Trophoblast cell (in vitro differentiated cells and primary cell): ENCODE data around the gene UQCRC2.
A peak's percentile ranks its signal among the peaks of the same experiment; 100 is the strongest.

ENCODE experiments used
- DNase-seq, 2 donors: peaks; one replicate each; pipeline ENCODE4 v3.0.0-alpha.2; 2016
- H2AFZ ChIP-seq: 2 replicates; pipeline ENCODE4 v1.6.1; 2013; ENCODE audit warnings: low read length, moderate library complexity, mild to moderate bottlenecking; ENCODE audit not compliant: insufficient read depth, poor library complexity
- H2AK5ac ChIP-seq: 2 replicates; pipeline ENCODE4 v1.6.1; 2013; ENCODE audit warnings: mild to moderate bottlenecking, low read length
- H2BK120ac ChIP-seq: 2 replicates; pipeline ENCODE4 v1.6.1; 2013; ENCODE audit warnings: low read length, mild to moderate bottlenecking, moderate library complexity; ENCODE audit not compliant: insufficient read depth, poor library complexity
- H2BK12ac ChIP-seq: 2 replicates; pipeline ENCODE4 v1.6.1; 2013; ENCODE audit warnings: mild to moderate bottlenecking, low read length, moderate library complexity
- H2BK5ac ChIP-seq: 2 replicates; pipeline ENCODE4 v1.6.1; 2013; ENCODE audit warnings: low read length, low read depth, moderate library complexity, mild to moderate bottlenecking; ENCODE audit not compliant: poor library complexity
- H3K14ac ChIP-seq: 2 replicates; pipeline ENCODE4 v1.6.1; 2013; ENCODE audit warnings: mild to moderate bottlenecking, low read length
- H3K18ac ChIP-seq: 2 replicates; pipeline ENCODE4 v1.6.1; 2013; ENCODE audit warnings: mild to moderate bottlenecking, low read length
- H3K23ac ChIP-seq: 2 replicates; pipeline ENCODE4 v1.6.1; 2013; ENCODE audit warnings: low read length
- H3K27ac ChIP-seq: 2 replicates; pipeline ENCODE4 v1.5.1; 2013; ENCODE audit warnings: low read depth, mild to moderate bottlenecking, inconsistent platforms, low read length, moderate library complexity
- H3K27me3 ChIP-seq: 2 replicates; pipeline ENCODE4 v1.6.1; 2013; ENCODE audit warnings: inconsistent platforms, mild to moderate bottlenecking, low read length, moderate library complexity; ENCODE audit not compliant: insufficient read depth
- H3K36me3 ChIP-seq, 2 experiments: 1 replicate in 1 of 2; 2 replicates in 1 of 2; pipeline ENCODE4 v1.6.1; 2013; ENCODE audit warnings: low read length in 2 of 2, mild to moderate bottlenecking in 2 of 2, moderate library complexity in 1 of 2; ENCODE audit not compliant: insufficient read depth in 2 of 2, control insufficient read depth in 1 of 2
- H3K4ac ChIP-seq: 2 replicates; pipeline ENCODE4 v1.6.1; 2013; ENCODE audit warnings: low read depth, mild to moderate bottlenecking, low read length, moderate library complexity
- H3K4me1 ChIP-seq, 2 experiments: 1 replicate in 1 of 2; 2 replicates in 1 of 2; pipeline ENCODE4 v1.6.1; 2013; ENCODE audit warnings: low read length in 2 of 2, mild to moderate bottlenecking in 2 of 2, moderate library complexity in 1 of 2; ENCODE audit not compliant: insufficient read depth in 2 of 2, control insufficient read depth in 1 of 2
- H3K4me2 ChIP-seq: 2 replicates; pipeline ENCODE4 v1.6.1; 2013; ENCODE audit warnings: inconsistent platforms, mild to moderate bottlenecking, low read length, moderate library complexity
- H3K4me3 ChIP-seq: 2 replicates; pipeline ENCODE4 v1.5.1; 2013; ENCODE audit warnings: mild to moderate bottlenecking, low read depth, low read length, inconsistent platforms
- H3K79me1 ChIP-seq: one replicate; pipeline ENCODE4 v1.6.1; 2013; ENCODE audit warnings: low read length
- H3K79me2 ChIP-seq: 2 replicates; pipeline ENCODE4 v1.6.1; 2013; ENCODE audit warnings: low read length, mild to moderate bottlenecking; ENCODE audit not compliant: control insufficient read depth, insufficient read depth, poor library complexity
- H3K9ac ChIP-seq: 2 replicates; pipeline ENCODE4 v1.6.1; 2013; ENCODE audit warnings: mild to moderate bottlenecking, low read length
- H3K9me3 ChIP-seq: 2 replicates; pipeline ENCODE4 v1.6.1; 2013; ENCODE audit warnings: low read depth, mild to moderate bottlenecking, control low read depth, inconsistent platforms, low read length; ENCODE audit not compliant: insufficient read depth
- H4K12ac ChIP-seq: 2 replicates; pipeline ENCODE4 v1.6.1; 2013; ENCODE audit warnings: low read depth, mild to moderate bottlenecking, low read length, moderate library complexity
- H4K8ac ChIP-seq: 2 replicates; pipeline ENCODE4 v1.6.1; 2013; ENCODE audit warnings: low read depth, mild to moderate bottlenecking, low read length, moderate library complexity
- H4K91ac ChIP-seq: one replicate; pipeline ENCODE4 v1.6.1; 2013; ENCODE audit warnings: low read depth, mild to moderate bottlenecking, low read length, moderate library complexity
- WGBS: extraction: QIAGEN DNeasy Blood & Tissue Kit; methylation state at CpG from one replicate; pipeline ENCODE4 v1.1.7; 2013; ENCODE audit warnings: missing lambda C conversion rate; ENCODE audit not compliant: insufficient read length, insufficient coverage; ENCODE audit errors: extremely low coverage; 5-methylcytosine and 5-hydroxymethylcytosine counted together

Gene UQCRC2

GRCh38 chr16:21990381-21990944 lies 37.3 kb downstream of the UQCRC2 start:
- H3K79me2 ChIP-seq: no peaks in the 10 kb centered on the region
- H2AFZ ChIP-seq: no peak overlapping the region
- H3K4me1 ChIP-seq: no peaks in the 10 kb centered on the region
- H3K9ac ChIP-seq: no peak overlapping the region
- H3K4me3 ChIP-seq: no peak overlapping the region
- peak; percentile 56 to 81 for DNase-seq
- H3K36me3 ChIP-seq: peaks cover 0 to 1% of the 10 kb centered on the region in 2 experiments
- H2BK120ac ChIP-seq: no peak overlapping the region
- no peak overlapping the region for H4K8ac ChIP-seq
- no peak overlapping the region for H3K23ac ChIP-seq
- no peak overlapping the region for H2BK12ac ChIP-seq
- H3K4ac ChIP-seq: no peak overlapping the region
- no peak overlapping the region for H3K27ac ChIP-seq
- no peaks in the 10 kb centered on the region for H3K9me3 ChIP-seq
- no peak overlapping the region for H2AK5ac ChIP-seq
- H3K79me1 ChIP-seq: no peaks in the 10 kb centered on the region
- no peak overlapping the region for H3K4me2 ChIP-seq
- H3K18ac ChIP-seq: no peak overlapping the region
- no peak overlapping the region for H2BK5ac ChIP-seq
- no peak overlapping the region for H4K12ac ChIP-seq
- WGBS: no CpG with 5 or more reads among the region's 3 CpGs
- no peak overlapping the region for H4K91ac ChIP-seq
- no peaks in the 10 kb centered on the region for H3K27me3 ChIP-seq
- no peak overlapping the region for H3K14ac ChIP-seq

- Histone ChIP-seq H3K23ac (no peak overlapping the region), H2AFZ (no peak overlapping the region), H3K27me3 (no peaks in the 10 kb centered on the region), H3K4me1 (no peaks in the 10 kb centered on the region), H3K18ac (no peak overlapping the region), H3K36me3 (peaks cover 0 to 1% of the 10 kb centered on the region in 2 experiments), H3K79me1 (no peaks in the 10 kb centered on the region), H3K9ac (no peak overlapping the region), H3K9me3 (no peaks in the 10 kb centered on the region), H4K8ac (no peak overlapping the region), H3K14ac (no peak overlapping the region), H3K27ac (no peak overlapping the region), H3K79me2 (no peaks in the 10 kb centered on the region), H3K4me2 (no peak overlapping the region), H3K4me3 (no peak overlapping the region), H3K4ac (no peak overlapping the region), H2BK12ac (no peak overlapping the region), H4K91ac (no peak overlapping the region), H2BK5ac (no peak overlapping the region), H4K12ac (no peak overlapping the region), H2BK120ac (no peak overlapping the region), H2AK5ac (no peak overlapping the region)
- peak in 1 of 2 donors; percentile 51 for DNase-seq
- no CpG with 5 or more reads among the region's 6 CpGs for WGBS
These were observed 38.5 kb downstream of the UQCRC2 start for GRCh38 chr16:21991621-21992020.

GRCh38 chr16:21994856-21995465 lies 41.8 kb downstream of the UQCRC2 start:
- WGBS: no CpG with 5 or more reads among the region's 13 CpGs
- H4K91ac ChIP-seq: no peak overlapping the region

DNA sequence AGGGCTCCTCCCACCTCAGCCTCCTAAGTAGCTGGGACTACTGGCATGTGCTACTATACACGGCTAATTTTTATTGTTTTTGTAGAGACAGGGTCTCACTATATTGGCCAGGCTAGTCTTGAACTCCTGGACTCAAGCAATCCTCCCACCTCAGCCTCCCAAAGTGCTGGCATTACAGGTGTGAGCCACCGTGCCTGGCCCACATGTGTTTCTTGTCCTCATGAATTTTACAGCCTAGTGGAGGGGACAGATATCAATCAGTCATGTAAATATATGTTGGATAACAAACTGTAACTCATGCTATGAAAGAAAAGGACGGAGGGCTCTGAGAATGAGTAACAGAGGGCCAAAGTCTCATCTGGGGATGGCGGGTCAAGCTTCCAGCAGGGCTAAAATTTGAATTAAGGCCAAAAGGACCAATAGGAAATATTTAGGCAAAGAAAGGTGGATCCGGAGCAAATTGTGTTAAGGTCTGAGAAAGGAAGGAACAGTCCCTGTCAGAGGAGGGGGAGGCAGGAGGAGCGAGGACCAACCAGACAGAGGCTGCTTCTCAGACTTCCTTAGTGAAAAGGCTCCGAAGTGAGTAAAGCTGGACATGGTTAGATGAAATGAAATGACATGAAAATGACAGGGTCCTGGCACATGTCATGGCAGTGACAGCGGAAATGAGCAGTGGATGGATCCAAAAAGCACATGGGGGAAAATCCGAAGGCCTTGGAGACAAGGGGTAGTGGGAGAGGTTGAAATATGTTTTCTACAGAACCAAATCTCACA lies 43.9 kb downstream of the UQCRC2 start:
- H3K79me1 ChIP-seq: no peaks in the 10 kb centered on the region
- H4K12ac ChIP-seq: no peak overlapping the region
- H2AFZ ChIP-seq: no peak overlapping the region
- DNase-seq: no peak
- H3K27ac ChIP-seq: no peak overlapping the region
- no peaks in the 10 kb centered on the region for H3K36me3 ChIP-seq
- H3K9ac ChIP-seq: no peak overlapping the region
- no peak overlapping the region for H3K4me2 ChIP-seq
- H3K18ac ChIP-seq: no peak overlapping the region
- no peaks in the 10 kb centered on the region for H3K4me1 ChIP-seq
- H3K79me2 ChIP-seq: no peaks in the 10 kb centered on the region
- no peak overlapping the region for H3K4me3 ChIP-seq
- H3K4ac ChIP-seq: no peak overlapping the region
- H2BK5ac ChIP-seq: no peak overlapping the region
- H4K91ac ChIP-seq: no peak overlapping the region
- no peak overlapping the region for H3K14ac ChIP-seq
- no peak overlapping the region for H2BK12ac ChIP-seq
- H2AK5ac ChIP-seq: no peak overlapping the region
- no CpG with 5 or more reads among the region's 9 CpGs for WGBS
- H3K9me3 ChIP-seq: no peaks in the 10 kb centered on the region
- H3K23ac ChIP-seq: no peak overlapping the region
- H4K8ac ChIP-seq: no peak overlapping the region
- H3K27me3 ChIP-seq: no peaks in the 10 kb centered on the region
- no peak overlapping the region for H2BK120ac ChIP-seq

More at GRCh38 chr16:21994856-21995465, 41.8 kb downstream of the UQCRC2 start:
- Histone ChIP-seq H3K14ac (no peak overlapping the region), H2BK5ac (no peak overlapping the region), H4K8ac (no peak overlapping the region), H3K27me3 (no peaks in the 10 kb centered on the region), H3K18ac (no peak overlapping the region), H2AFZ (no peak overlapping the region), H3K36me3 (no peaks in the 10 kb centered on the region), H3K23ac (no peak overlapping the region), H2BK12ac (no peak overlapping the region), H3K4me1 (no peaks in the 10 kb centered on the region), H3K27ac (no peak overlapping the region), H3K4me3 (no peak overlapping the region), H3K4me2 (no peak overlapping the region), H3K79me2 (no peaks in the 10 kb centered on the region), H3K9ac (no peak overlapping the region), H2BK120ac (no peak overlapping the region), H3K79me1 (no peaks in the 10 kb centered on the region), H4K12ac (no peak overlapping the region), H3K9me3 (no peaks in the 10 kb centered on the region), H2AK5ac (no peak overlapping the region), H3K4ac (no peak overlapping the region)
- DNase-seq: peak in 1 of 2 donors; percentile 21
